Central memory CD8-positive, alpha-beta T cell (primary cell): Measurements from ENCODE around the gene L3MBTL3.
A peak's percentile ranks its signal among the peaks of the same experiment; 100 is the strongest.

ENCODE experiments used
- ATAC-seq: fragments of 150-1000 bp; cut with Tn5 transposase; replicated peaks from 2 replicates; pipeline ENCODE4 v1.10.0; 2022; ENCODE audit warnings: mild to moderate bottlenecking, moderate FRiP score, moderate number of reproducible peaks; ENCODE audit not compliant: poor library complexity, severe bottlenecking; ENCODE audit errors: extremely low read depth
- DNase-seq, 2 donors: peaks; one replicate each; pipeline ENCODE4 v3.0.0; 2021; ENCODE audit warnings: low spot score in 2 of 2
- H3K27ac Mint-ChIP-seq: one replicate; pipeline ENCODE4 v1.8.0; 2022; ENCODE audit warnings: low read depth, mild to moderate bottlenecking, moderate library complexity, mixed read lengths
- H3K27me3 Mint-ChIP-seq: one replicate; pipeline ENCODE4 v1.8.0; 2022; ENCODE audit warnings: mixed read lengths
- H3K36me3 Mint-ChIP-seq: one replicate; pipeline ENCODE4 v1.8.0; 2022; ENCODE audit warnings: mild to moderate bottlenecking, moderate library complexity, mixed read lengths; ENCODE audit not compliant: insufficient read depth
- H3K4me1 Mint-ChIP-seq: one replicate; pipeline ENCODE4 v1.8.0; 2022; ENCODE audit warnings: mixed read lengths
- H3K4me3 Mint-ChIP-seq: one replicate; pipeline ENCODE4 v1.8.0; 2022; ENCODE audit warnings: mild to moderate bottlenecking, moderate library complexity, mixed read lengths
- H3K9me3 Mint-ChIP-seq: one replicate; pipeline ENCODE4 v1.8.0; 2022; ENCODE audit warnings: mixed read lengths

L3MBTL3 gene

DNA sequence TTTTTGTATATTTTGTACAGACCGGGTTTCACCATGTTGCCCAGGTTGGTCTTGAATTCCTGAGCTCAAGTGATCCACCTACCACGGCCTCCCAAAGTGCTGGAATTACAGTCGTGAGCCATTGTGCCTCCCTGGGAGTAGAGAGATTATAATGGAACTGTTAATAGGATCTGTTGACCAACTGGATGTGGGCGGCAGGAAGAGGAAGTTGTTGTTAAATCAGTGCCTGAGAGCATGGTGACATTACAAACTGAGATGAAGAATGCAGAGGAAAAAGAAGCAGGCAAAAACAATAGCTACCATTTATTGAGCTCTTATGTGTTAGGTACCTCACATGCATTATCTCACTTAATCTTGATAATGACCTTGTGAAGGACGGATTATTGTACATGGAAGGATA lies 9.2 kb upstream of the L3MBTL3 start:
- H3K4me1 Mint-ChIP-seq: no peaks in the 10 kb centered on the region
- ATAC-seq (no peak), DNase-seq (no peak)
- H3K36me3 Mint-ChIP-seq: no peaks in the 10 kb centered on the region
- H3K4me3 Mint-ChIP-seq: no peak overlapping the region
- H3K9me3 Mint-ChIP-seq: no peaks in the 10 kb centered on the region
- no peak overlapping the region for H3K27ac Mint-ChIP-seq
- no peaks in the 10 kb centered on the region for H3K27me3 Mint-ChIP-seq

DNA sequence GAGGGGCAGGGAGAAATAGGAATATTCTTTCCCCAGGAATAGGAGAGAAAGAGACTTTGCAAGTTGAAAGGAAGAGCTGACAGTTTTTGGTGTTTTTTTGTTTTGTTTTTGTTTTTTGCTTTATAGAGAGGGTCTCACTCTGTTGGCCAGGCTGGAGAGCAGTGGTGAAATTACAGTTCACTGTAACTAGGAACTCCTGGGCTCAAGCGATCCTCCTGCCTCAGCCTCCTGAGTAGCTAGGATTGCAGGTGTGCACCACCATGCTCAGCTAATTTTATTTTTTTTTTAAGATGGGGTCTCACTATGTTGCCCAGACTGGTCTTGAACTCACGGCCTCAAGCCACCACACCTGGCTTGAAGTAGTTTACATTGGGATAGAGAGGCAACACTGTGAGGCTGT lies 8.0 kb upstream of the L3MBTL3 start:
- ATAC-seq: no peak
- Mint-ChIP-seq H3K4me3 (no peak overlapping the region), H3K4me1 (no peaks in the 10 kb centered on the region), H3K27me3 (no peaks in the 10 kb centered on the region), H3K36me3 (no peaks in the 10 kb centered on the region), H3K27ac (no peak overlapping the region), H3K9me3 (no peaks in the 10 kb centered on the region)
- DNase-seq: no peak

DNA sequence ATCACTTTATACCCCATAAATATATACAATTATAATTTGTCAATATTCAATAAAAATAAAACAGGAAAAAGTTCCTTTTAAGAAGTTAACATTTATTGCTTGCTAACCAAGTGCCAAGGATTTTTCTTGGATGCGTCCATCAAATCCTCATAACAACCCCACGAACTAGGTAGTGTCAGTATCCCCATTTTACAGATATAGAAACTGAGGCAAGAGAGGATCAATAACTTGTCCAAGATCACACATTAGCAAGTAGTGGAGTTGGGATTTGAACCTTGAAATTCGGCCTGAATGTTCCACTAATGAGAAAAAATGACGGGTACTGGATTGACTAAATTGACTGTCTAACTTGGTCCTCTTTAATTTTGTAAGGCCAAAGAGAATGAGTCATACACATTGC lies 5.7 kb upstream of the L3MBTL3 start:
- DNase-seq (no peak), ATAC-seq (no peak)
- Mint-ChIP-seq H3K27ac (no peak overlapping the region), H3K9me3 (no peaks in the 10 kb centered on the region), H3K4me1 (no peaks in the 10 kb centered on the region), H3K27me3 (no peaks in the 10 kb centered on the region), H3K36me3 (no peaks in the 10 kb centered on the region), H3K4me3 (no peak overlapping the region)

DNA sequence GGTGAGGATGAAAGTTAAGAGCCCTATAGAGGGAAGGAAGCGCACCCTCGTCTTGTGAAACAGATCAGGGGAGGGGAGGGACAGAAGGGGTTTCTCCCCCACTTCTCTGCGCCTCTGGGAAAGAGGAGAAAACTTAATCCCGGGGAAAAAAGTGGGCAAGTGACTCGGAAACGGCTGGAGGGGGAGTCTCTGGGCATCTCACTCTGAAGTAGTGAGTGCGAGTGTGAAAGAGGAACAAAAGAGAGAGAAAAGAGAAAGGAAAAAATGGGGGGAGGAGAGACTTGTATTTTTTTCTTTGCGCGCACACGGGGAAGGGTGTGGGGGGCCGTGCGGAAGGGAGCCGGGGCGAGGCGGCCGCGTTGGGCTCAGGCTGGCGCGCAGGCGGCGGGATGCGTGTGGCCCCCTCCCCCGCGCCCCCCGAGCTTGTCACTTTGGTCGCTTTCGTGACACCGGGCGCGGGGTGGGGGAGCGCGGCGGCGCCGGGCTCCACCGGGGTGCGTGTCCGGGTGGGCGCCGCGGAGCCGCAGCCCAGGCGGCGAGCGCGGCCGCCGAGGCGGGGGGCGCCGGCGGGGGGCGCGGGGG lies 454 bp downstream of the L3MBTL3 start:
- Mint-ChIP-seq H3K9me3 (no peaks in the 10 kb centered on the region), H3K27me3 (no peaks in the 10 kb centered on the region), H3K4me1 (peaks cover 13% of the 10 kb centered on the region), H3K4me3 (peak overlapping the region; percentile 100), H3K36me3 (peaks cover 19% of the 10 kb centered on the region), H3K27ac (peak overlapping the region; percentile 99)
- peak; percentile 30 for ATAC-seq
- peak in 1 of 2 donors; percentile 15 for DNase-seq

DNA sequence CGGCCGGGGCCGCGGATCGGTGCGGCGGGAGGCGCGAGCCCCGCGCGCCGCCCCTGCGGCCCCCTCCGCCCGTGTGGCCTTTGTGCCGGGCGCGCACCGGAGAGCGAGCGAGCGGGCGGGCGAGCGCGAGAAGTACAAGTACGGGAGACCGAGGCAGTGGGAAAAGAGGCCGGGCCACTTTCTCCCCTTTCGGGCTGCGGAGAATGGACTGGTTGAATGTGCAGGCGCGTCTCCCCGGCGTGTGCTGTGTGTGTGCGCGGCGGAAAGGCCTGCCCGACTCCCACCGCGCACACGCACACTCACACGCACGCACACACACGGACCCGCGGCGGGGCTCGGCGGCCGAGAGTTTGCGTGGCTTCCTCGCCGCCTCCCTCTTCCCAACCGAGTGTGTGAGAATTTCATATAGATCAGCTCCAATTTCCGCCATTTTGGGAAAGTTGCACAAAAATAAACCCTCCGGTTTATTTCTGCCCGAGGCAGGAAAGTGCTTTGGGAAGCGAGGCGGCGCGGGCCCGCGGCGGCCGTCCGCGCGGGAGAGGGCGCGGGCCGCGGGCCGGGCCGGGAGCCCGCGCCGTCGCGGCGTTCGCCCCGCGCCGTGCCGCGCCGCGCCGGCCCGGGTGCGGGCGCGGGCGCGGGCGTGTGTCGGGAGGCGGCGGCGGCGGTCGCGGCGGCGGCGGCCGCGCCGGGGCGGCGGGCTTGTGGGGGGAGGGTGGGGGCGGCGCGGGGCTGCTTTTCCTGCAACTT lies 1.1 kb downstream of the L3MBTL3 start:
- H3K36me3 Mint-ChIP-seq: peaks cover 19% of the 10 kb centered on the region
- H3K27me3 Mint-ChIP-seq: no peaks in the 10 kb centered on the region
- peak overlapping the region; percentile 100 for H3K4me3 Mint-ChIP-seq
- peaks cover 14% of the 10 kb centered on the region for H3K4me1 Mint-ChIP-seq
- DNase-seq: peak in 1 of 2 donors; percentile 24
- ATAC-seq: no peak
- H3K27ac Mint-ChIP-seq: peak overlapping the region; percentile 99
- H3K9me3 Mint-ChIP-seq: no peaks in the 10 kb centered on the region

DNA sequence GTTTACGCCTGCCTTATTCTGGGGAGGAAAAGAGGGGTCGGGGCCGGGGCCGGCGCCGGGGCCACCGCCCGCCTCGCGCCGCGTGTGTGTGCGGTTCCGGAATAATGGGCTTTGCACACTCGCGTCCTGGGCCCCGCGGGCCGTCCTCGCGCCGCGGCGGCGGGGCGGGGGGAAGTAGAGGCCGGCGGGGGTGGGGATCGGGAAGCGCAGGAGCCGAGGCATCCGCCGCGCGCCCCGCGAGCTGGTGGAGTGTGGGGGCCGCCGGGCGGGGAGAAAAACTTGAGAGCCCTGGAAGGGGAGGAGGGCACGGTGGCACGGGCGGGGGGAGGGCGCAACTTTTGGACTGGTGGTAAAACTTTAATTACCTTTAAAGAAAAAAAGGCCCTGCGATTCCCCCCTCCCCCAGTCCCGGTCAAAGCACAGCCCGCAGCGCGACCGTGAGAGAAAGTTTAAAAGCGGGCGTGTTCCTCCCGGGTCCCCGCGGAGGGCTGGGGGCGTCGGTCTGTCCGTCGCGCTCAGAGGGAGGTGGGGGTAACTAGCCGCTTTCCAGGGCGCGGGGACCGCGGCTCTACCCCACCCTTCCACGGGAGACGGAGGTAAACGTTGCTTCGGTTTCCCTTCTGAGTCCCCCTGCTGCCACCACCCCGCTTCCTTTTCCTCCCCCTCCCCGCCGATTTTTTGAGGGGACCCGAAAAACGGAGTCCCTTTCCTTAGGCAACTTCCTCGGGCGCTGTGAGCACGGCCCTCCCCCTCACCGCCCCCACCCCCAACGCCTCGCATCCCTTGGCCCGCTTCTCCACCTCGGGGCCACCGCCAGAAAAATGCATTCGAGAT lies 1.9 kb downstream of the L3MBTL3 start:
- H3K4me1 Mint-ChIP-seq: peaks cover 22% of the 10 kb centered on the region
- peak overlapping the region; percentile 74 for H3K27ac Mint-ChIP-seq
- peaks cover 19% of the 10 kb centered on the region for H3K36me3 Mint-ChIP-seq
- peak; percentile 16 to 23 for DNase-seq
- no peaks in the 10 kb centered on the region for H3K9me3 Mint-ChIP-seq
- H3K4me3 Mint-ChIP-seq: peak overlapping the region; percentile 96
- peak; percentile 34 for ATAC-seq
- H3K27me3 Mint-ChIP-seq: no peaks in the 10 kb centered on the region

DNA sequence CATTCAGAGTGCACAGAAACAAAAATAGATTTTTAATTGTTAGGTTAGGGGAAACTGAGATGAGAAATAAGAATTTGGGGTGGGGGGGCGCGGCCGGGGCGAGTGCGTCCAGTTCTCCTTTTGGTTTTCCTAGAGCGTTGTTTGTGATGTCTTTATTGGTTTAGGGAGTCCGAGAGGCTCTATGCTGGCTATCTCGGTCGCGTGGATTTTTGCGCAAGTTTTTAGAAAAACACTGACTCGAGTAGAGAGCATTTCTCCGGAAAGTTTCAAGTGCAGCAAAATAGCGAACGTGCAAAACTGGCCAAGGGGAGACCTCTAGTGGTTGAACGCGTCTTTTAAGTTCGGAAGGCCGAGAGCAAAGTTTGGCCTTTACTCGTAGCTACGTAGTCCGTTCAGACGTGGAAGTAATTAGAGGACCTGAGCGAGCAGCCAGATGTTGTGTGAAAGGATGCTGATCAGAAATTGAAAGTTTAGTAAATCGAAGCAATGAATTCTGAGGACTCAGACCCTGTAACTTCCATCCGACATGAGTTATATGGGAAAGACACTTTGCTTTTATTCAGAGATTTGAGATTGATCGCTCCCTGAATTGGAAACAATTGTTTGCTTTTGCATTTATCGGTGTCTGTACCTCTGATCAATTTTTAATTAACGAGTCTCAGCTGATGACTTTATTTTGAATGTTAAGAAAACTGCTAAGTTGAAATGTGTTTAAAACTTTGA lies 2.7 kb downstream of the L3MBTL3 start:
- Mint-ChIP-seq H3K27ac (peak overlapping the region; percentile 74), H3K9me3 (no peaks in the 10 kb centered on the region), H3K4me3 (peak overlapping the region; percentile 96), H3K27me3 (no peaks in the 10 kb centered on the region), H3K36me3 (peaks cover 19% of the 10 kb centered on the region), H3K4me1 (peaks cover 23% of the 10 kb centered on the region)
- DNase-seq: peak; percentile 66 to 77
- ATAC-seq: peak; percentile 50

DNA sequence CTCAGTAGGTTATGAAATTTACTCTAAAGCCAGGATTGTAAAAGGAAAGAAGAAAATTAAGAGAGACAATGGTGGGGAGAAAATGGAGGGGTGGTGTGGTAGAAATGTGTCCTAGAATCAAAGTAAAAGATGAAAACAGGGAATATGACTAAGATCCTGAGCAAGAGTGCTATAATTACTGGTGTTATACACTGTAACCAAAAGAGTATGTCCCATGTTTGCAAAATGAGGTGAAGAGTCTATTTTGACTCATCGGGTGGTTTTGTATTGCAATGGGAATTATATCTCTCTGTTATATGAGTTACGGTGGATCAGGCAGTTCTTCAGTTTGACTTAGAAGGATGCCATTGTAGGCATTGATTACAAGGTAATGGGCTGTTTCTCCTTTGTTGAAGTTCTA lies 8.5 kb downstream of the L3MBTL3 start:
- Mint-ChIP-seq H3K27ac (no peak overlapping the region), H3K4me1 (peaks cover 41% of the 10 kb centered on the region), H3K9me3 (no peaks in the 10 kb centered on the region), H3K4me3 (no peak overlapping the region), H3K36me3 (no peaks in the 10 kb centered on the region), H3K27me3 (no peaks in the 10 kb centered on the region)
- ATAC-seq (no peak), DNase-seq (no peak)

DNA sequence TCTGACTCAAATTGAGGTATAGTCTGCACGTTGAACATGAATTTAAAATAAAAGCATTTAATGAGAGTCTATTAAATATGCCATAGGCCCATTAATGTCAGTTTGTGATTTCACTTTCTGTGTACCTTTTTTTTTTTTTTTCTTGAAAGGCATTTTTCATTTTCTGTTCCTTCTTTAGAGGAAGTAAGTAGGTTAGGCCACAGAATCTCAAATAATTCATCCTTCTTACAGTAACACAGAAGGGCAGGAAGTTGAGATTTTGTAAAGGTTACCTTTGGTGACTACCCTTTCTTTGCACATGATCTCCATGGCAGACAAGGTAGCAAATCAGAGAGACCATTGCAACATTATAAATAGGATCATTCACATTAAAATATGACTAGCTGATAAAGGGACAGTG lies 9.6 kb downstream of the L3MBTL3 start:
- Mint-ChIP-seq H3K27ac (peak overlapping the region; percentile 72), H3K4me1 (peaks cover 45% of the 10 kb centered on the region), H3K4me3 (peak overlapping the region; percentile 48), H3K27me3 (no peaks in the 10 kb centered on the region), H3K9me3 (no peaks in the 10 kb centered on the region), H3K36me3 (peaks cover 3% of the 10 kb centered on the region)
- ATAC-seq (peak; percentile 74), DNase-seq (no peak)

DNA sequence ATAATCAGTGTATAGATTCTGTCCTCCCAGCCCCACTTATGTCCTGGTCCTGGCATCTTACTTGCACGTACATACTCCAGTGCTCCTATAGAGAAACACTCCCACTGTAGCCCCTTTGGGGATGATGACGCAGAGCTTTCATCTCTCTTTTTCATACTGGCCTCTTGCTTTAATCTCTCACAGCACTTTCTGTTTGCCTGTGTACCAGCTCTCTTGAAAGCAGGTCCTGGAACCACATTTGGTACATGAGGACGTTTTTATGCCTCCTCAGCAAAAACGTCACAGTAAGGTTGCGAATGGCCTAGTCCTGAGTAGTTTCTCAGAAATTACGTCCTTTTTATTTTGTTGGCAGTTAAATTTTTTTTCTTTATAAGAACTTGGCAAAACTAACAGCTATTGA lies 10.8 kb downstream of the L3MBTL3 start:
- H3K27me3 Mint-ChIP-seq: no peaks in the 10 kb centered on the region
- H3K4me3 Mint-ChIP-seq: peak overlapping the region; percentile 16
- H3K9me3 Mint-ChIP-seq: no peaks in the 10 kb centered on the region
- H3K27ac Mint-ChIP-seq: peak overlapping the region; percentile 72
- no peak for DNase-seq
- H3K4me1 Mint-ChIP-seq: peaks cover 53% of the 10 kb centered on the region
- peak; percentile 33 for ATAC-seq
- peaks cover 5% of the 10 kb centered on the region for H3K36me3 Mint-ChIP-seq

DNA sequence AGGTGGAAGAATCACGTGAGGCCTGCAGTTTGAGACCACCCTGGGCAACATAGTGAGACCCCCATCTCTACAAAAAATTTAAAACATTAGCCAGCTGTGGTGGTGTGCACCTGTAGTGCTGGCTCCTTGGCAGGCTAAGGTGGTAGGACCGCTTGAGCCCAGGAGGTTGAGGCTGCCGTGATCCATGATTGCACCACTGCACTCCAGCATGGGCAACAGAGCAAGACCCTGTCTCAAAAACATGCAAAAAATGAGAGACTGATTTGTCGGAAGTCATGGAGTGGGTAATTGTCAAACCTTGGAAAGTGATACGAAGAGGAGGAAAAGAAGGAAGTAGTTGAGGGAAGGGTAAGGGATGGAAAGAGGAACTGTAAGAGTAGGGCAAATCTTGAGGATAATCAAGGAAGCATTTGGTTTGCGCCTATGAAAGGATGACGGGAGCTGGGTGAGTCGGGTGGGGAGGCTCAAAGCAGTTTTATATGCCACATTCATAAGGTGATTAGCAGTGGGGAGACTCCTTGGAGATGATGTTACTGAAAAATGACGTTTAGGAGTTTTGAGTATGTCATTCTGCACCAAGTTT lies 14.5 kb downstream of the L3MBTL3 start:
- no peaks in the 10 kb centered on the region for H3K27me3 Mint-ChIP-seq
- H3K4me3 Mint-ChIP-seq: no peak overlapping the region
- peaks cover 50% of the 10 kb centered on the region for H3K4me1 Mint-ChIP-seq
- no peak for DNase-seq
- H3K36me3 Mint-ChIP-seq: peaks cover 7% of the 10 kb centered on the region
- ATAC-seq: no peak
- no peak overlapping the region for H3K27ac Mint-ChIP-seq
- H3K9me3 Mint-ChIP-seq: no peaks in the 10 kb centered on the region

DNA sequence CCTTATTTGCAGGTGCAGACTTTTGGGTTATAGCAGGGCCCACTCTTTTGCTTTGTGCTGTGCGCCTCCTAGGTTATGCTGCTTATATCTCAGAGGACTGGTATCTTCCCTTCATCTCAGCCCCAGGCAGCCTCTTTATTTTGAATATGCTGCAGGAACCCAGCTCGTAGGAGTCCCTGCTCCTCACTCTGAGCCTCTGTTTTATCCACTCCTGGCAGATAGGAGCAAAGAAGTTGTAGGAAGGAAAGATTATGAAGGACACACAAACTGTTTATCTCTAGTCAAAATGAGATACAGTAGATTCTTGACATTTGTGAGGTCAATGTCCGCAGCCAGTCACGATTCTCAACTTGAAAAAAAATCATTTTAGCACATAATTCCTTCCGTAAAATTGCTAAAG lies 15.6 kb downstream of the L3MBTL3 start:
- H3K27ac Mint-ChIP-seq: peak overlapping the region; percentile 86
- H3K27me3 Mint-ChIP-seq: no peaks in the 10 kb centered on the region
- DNase-seq (no peak), ATAC-seq (no peak)
- H3K9me3 Mint-ChIP-seq: no peaks in the 10 kb centered on the region
- peaks cover 46% of the 10 kb centered on the region for H3K4me1 Mint-ChIP-seq
- peaks cover 7% of the 10 kb centered on the region for H3K36me3 Mint-ChIP-seq
- H3K4me3 Mint-ChIP-seq: peak overlapping the region; percentile 75
